OCI-LY7 (cell line): ENCODE data around the gene TMEM220.

Source experiments
- CTCF ChIP-seq: fragments of 200-600 bp; sonication (generic); conservative IDR thresholded peaks from 2 replicates; pipeline ENCODE4 v1.5.1; 2014; ENCODE audit warnings: mild to moderate bottlenecking, antibody characterized with exemption, low read length, moderate library complexity, mixed read lengths
- EZH2phosphoT487 ChIP-seq: fragments of 200-600 bp; sonication (generic); IDR thresholded peaks from 2 replicates; pipeline ENCODE4 v1.6.1; 2018; ENCODE audit warnings: low read depth, borderline replicate concordance, mild to moderate bottlenecking, mixed run types, antibody characterized with exemption, low read length, moderate library complexity, mixed read lengths

GRCh38 chr17:10687499-10687898 is 42.3 kb downstream of the TMEM220 start:
- TF ChIP-seq EZH2phosphoT487 = no peak
- no peak for TF ChIP-seq CTCF
